ENCODE data around the gene ZNF101. TPM values are rescaled to one million over a fixed set of nuclear protein-coding genes. Genes with fewer than 3 reads are reported as not detected.

The ZNF101 gene
- polyA plus RNA-seq, 1 experiment, result 2.5 TPM

- Histone ChIP-seq H3K27me3 (ENCODE audit: control insufficient read depth, insufficient read depth, low read length) (no peaks in the 10 kb centered on the region), H3K36me3 (ENCODE audit: control insufficient read depth, insufficient read depth, low read length) (no peaks in the 10 kb centered on the region), H3K4me3 (ENCODE audit: low read depth, low read length) (no peak overlapping the region)
- ChIA-PET POLR2A (no interaction called here), CTCF (no interaction called here)
- no peak for TF ChIP-seq CTCF (IDR thresholded peaks at IDR 0.05; ENCODE audit: insufficient read depth, low read depth, low read length)
- DNase-seq (ENCODE audit: low read depth), result no peak
Observed at GRCh38 chr19:19721896-19722295, 53.3 kb downstream of the ZNF101 start.

GRCh38 chr19:19732579-19733501, 64.2 kb downstream of the ZNF101 start, which contains the start of gene ZNF14:
Gene ZNF14 (minus strand): TSS chr19:19733112. CDS start chr19:19732958, 154 bp downstream.
- ChIA-PET CTCF (no interaction called here), POLR2A (interaction anchor here (0.6 to 0.7 kb wide), 2 partner anchors 43 to 89 kb away, joined by 3 read pairs; partner anchors contain the start of gene ZNF506)
- H3K4me3 ChIP-seq (ENCODE audit: low read depth, low read length), result peak within 1 kb of the TSS; percentile 91
- peak; percentile 10; the same call in 1 of the 2 replicates for TF ChIP-seq CTCF (IDR thresholded peaks at IDR 0.05; ENCODE audit: insufficient read depth, low read depth, low read length)
- H3K36me3 ChIP-seq (ENCODE audit: control insufficient read depth, insufficient read depth, low read length), result no peaks in the 10 kb centered on the region
- no peaks in the 10 kb centered on the region for H3K27me3 ChIP-seq (ENCODE audit: control insufficient read depth, insufficient read depth, low read length)
- DNase-seq (ENCODE audit: low read depth), result peak; percentile 62

Small RNAs within 50 kb of the gene (small RNA-seq; reads per million reads assigned to genes)
- not detected for gene AC011458.2 (ENCODE audit: insufficient read length, low read depth, low replicate concordance)

Other genes starting within 250 kb of the ZNF101 start
- gene TSSK6, start 153.3 kb upstream of the ZNF101 start, polyA plus RNA-seq (2011; rRNA removed), result 0.98 and 1.7 TPM in 2 replicates
- gene NDUFA13, start 152.6 kb upstream of the ZNF101 start, polyA plus RNA-seq (2011; rRNA removed), result 495 and 597 TPM in 2 replicates
- gene YJEFN3, start 139.9 kb upstream of the ZNF101 start, polyA plus RNA-seq (2011; rRNA removed), result 0.94 and 1.1 TPM in 2 replicates
- 0.39 and 0.77 TPM in 2 replicates for gene CILP2, start 130.6 kb upstream of the ZNF101 start, polyA plus RNA-seq (2011; rRNA removed)
- gene PBX4, start 50.2 kb upstream of the ZNF101 start, polyA plus RNA-seq (2011; rRNA removed), result 1.3 and 1.9 TPM in 2 replicates
- gene LPAR2, start 40.6 kb upstream of the ZNF101 start, polyA plus RNA-seq (2011; rRNA removed), result 2.1 and 2.4 TPM in 2 replicates
- 3.8 and 4.4 TPM in 2 replicates for gene GMIP, start 25.2 kb upstream of the ZNF101 start, polyA plus RNA-seq (2011; rRNA removed)
- gene ATP13A1, start 5.2 kb upstream of the ZNF101 start, polyA plus RNA-seq (2011; rRNA removed), result 11.1 and 27.9 TPM in 2 replicates
- gene ZNF14, start 64.3 kb downstream of the ZNF101 start, polyA plus RNA-seq (2011; rRNA removed), result 1.2 and 2.7 TPM in 2 replicates
- 3.9 and 7.2 TPM in 2 replicates for gene ZNF506, start 152.9 kb downstream of the ZNF101 start, polyA plus RNA-seq (2011; rRNA removed)
- 0.67 and 1.6 TPM in 2 replicates for gene ZNF253, start 197.0 kb downstream of the ZNF101 start, polyA plus RNA-seq (2011; rRNA removed)
- 4.3 and 5.2 TPM in 2 replicates for gene ZNF93, start 232.1 kb downstream of the ZNF101 start, polyA plus RNA-seq (2011; rRNA removed)